NCI-H460 (cell line): ENCODE data around the gene MLYCD. TPM values are rescaled to one million over a fixed set of nuclear protein-coding genes. Genes with fewer than 3 reads are reported as not detected.

ENCODE experiments used
- DNase-seq: peaks from one replicate; pipeline ENCODE4 v3.0.0-alpha.2; 2016; ENCODE audit warnings: low read depth; ENCODE audit errors: extremely low read depth
- total RNA-seq: library from RNA; depleted of rRNA; stranded (reverse); fragments of >200 nt; shearing (Covaris generic); gene quantifications from 2 replicates; pipeline ENCODE4 v1.2.3, GENCODE V29; 2014

Gene MLYCD
- total RNA-seq, 1 experiment from 2014 or later, result 1.6 TPM

DNA sequence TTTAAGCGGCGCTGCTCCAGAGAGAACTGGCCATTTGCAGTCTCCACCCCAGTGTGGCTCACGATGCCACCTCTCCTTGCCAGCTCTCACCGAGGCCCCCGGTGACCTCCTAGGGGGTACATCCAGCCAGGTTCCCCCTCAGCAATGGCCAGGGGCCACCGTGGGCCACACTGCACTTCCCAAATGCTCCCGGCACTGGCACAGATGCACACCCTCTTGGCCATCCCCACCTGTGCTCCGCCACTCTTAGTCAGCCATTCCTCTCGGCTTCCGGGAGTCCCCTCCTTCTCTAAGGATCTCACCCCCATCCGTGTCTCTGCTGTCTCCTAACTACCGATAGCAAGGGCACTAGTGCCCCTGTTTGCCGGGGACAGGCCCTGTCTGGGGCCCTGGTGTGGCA lies 25.8 kb downstream of the MLYCD start:
- DNase-seq, result no peak

GRCh38 chr16:83925095-83925905 lies 26.4 kb downstream of the MLYCD start:
- DNase-seq, result no peak

GRCh38 chr16:83925957-83926725 lies 27.2 kb downstream of the MLYCD start:
- no peak for DNase-seq

DNA sequence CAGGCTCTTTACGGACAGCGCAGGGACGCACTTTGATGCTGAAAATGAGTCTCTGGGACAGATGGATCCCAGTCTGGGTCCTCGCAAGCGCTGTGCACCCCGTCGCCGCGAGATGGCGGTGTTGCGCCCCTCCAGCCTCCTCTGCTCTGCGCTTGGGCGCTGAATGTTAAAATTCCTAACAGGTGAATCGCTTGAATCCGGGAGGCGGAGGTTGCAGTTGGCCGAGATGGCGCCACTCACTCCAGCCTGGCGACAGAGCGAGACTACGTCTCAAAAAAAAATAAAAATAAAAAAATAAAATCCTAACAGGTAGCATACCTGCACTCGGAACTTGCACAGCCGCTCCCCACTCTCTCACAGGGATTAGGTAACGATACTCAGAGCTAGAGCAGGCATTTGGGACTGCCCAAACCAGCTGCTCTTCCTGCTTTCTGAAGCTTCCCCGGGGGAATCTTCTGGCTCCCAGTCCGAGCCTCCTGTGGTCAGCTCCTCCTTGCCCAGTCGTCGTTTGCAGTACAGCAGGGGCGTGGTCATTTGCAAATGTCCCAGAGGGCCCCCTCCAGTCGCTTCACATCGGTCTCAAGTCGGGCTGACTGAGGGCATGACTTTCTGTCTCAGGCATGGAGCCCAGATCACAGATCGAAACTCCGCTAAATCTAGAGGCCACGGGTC lies 27.9 kb downstream of the MLYCD start:
- peak; percentile 64 for DNase-seq

DNA sequence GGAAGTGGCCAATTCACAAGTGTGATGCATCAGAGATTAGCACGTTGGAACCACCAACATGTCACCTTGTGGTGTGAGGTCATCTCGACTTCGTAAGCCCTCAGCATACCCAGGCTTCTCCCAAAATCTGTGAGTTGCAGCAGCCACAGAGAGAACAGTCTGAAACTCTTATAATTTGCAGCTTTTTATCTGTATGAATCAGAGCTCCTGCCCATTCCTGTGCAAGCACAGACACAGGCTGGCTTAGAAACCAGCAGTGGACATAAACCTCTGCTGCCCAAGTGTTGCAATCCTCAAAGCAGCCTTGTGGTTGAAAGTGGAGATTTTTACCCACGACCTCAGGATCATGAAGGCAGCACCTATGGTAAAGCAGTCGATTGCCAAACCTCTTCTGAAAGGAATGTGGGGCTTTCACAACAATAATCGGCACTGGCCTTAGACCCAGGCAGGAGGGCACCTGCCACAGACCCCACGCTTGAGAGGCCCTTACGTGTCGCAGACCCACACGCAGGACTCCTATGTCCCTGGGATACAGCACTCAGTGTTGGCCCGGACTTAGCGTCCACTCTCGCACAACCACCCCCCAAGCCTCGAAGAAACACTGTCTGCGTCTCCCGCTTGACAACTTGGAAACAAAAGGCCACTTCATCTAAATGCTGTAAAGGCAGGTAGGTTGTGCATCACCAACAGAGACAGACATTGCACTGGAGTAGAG lies 29.6 kb downstream of the MLYCD start:
- DNase-seq, result no peak

DNA sequence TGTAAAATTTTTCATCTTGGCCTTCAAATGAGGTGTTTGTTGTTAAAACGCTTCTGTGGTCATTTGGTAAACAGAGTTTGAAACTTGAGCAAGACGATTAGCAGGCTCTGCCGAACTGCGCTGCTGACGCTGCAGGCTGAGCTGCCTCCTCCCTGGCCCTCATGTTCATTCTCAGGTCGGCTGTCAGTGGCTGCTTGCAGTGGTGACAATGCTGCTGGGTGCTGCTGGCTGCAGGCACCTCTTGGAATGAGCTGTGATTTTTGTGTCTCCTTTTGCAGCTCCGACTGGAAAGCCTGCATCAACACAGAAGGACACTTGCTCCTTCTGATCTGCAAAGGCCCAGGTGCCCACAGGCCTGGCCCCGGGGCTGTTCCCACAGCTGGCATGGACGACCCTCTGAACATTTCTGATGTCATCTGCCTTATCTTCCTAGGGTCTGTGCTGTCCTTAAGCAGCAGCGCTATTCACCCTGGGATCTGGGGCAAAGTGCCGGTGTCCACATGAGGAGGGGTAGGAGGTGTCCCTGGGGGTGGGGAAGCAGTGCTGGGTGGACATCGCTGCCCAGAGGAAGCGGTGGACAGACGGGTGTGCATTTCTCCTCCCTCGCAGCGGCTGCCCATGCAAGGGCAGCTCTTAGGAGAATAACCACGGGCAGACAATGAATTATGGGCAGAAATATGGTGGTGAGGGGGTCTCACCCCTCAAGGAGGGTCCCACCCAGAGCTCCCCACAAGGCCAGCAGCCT lies 31.1 kb downstream of the MLYCD start:
- no peak for DNase-seq

- DNase-seq, result no peak
These were observed 32.0 kb downstream of the MLYCD start for GRCh38 chr16:83930730-83931500.

DNA sequence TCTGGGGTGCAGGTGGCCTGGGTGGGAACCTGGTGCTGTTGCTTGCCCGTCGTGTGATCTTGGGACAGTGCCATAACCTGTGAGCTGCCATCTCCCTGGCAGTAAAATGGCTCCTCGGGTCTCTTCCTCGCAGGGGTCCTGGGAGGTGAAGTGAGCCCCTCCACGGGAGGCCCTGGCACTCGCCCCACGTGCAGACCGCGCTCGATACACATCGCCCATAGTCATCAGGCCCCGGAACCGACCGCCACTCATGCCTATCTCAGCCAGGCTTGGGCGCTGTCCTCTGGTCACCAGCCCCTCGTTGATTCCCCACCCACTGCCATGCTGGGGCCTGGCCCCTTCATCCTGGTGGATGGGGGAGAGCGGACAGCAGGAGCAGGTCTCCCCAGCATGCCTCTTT lies 32.6 kb downstream of the MLYCD start:
- DNase-seq, result no peak

- no peak for DNase-seq
These were observed 33.4 kb downstream of the MLYCD start for GRCh38 chr16:83932304-83932703.

- no peak for DNase-seq
These were observed 34.2 kb downstream of the MLYCD start for GRCh38 chr16:83932955-83933673.

DNA sequence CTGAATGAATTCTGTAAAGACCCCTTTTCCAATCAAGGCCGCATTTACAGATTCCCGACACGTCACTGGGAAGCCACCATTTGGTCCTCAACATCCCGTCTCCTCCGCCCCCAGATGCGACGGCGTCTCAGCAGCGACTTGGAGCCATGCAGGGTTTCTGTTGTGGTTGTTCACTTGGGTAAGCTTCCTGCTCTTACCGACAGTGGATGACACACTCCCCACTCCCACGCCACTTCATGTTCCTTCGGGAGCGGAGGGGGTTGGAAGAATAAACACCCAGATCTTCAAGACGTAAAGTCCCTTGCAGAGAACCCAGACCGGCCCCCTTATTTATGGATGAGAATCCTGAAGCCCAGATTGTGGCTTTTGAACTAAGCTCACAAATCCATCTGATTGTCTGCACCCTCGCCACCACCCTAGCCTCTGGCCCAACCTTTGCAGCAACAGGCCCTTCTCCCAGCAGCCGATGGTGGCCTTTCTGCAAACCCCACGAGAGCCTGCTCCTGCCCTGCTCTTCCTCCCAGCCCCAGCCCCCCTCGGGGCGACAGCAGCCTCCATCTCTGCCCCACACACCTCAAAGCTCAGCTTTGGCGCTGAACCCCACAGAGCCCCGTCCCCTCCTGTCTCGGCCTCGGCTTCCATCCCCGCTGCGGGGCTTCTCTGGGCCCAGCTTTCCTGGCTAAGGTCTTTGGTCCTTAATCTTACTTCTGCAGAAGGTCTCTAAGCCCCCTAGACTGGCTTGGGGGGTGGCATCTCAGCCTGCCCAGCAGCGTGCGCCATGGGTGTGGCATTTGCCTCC lies 35.2 kb downstream of the MLYCD start:
- DNase-seq, result no peak

DNA sequence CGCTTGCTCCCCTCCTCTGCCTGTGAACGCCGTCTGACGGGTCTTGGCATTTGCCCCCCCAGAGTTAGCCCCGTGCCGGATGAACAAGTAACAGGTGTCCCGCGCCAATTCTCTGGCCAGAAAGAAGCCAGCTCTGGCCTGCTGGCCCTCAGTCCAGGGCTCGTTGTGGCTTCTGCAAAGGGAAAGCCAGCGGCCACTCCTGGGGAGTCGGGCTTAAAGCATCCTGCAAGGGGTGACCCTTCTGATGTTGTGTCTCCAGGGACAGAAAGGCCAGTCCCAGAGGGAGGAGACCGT lies 35.7 kb downstream of the MLYCD start:
- no peak for DNase-seq

DNA sequence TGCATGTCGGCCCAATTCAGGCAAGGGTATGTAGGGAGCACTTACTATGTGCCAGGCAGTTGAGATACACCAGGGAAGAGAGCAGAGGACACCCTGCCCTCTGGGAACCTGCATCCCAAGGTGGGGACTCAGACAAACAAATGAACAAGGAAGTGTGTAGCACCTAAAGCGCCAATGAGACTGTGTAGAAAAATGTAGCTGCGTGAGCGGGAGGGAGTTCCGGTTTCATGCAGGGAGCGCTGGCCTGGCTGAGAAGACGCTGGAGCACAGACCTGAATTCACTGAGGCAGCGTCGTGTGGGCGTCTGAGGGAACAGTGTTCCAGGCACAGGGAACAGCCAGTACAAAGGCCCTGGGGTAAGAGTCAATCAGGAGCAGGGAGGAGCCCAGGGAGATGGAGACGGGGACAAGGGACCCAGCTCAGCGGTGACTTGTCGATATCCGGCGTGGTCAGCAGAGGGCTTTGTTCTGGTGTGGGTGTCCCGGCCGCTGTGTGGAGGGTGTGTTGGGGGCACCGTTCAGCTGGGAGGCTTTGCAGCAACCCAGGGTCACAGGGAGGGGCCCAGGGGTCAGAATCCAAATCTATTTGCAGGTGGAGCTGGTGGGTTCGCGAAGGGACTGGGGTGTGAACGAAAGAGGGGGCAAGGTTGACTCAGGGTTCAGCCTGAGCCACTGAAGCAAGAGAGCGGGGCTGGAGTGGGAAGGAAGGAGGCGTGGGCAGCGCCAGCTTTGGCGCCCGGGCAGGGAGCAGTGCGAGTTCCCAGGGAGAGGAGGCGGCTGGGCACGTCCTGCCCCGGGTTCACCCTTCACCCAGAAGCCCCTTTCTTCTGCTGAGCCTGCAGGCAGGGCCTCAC lies 36.3 kb downstream of the MLYCD start:
- no peak for DNase-seq

DNA sequence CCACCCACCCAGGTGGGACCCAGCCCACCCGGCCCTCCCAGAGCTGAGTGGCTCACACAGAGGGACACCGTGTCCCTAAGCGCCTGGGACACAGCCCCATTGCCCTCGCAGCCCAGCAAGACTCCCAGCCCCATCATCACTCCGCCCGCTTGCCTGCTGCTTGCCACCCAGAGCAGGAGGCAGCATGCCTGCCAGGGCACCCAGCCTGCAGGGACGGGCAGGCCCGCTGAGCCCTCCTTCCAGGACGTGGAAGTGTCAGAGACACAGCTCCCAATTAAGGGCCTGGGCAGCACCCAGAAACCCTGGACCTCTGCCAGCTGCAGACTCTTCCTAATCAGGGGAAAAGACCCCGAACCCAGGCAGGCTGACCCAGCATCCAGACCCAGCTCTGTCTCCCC lies 36.9 kb downstream of the MLYCD start:
- no peak for DNase-seq

DNA sequence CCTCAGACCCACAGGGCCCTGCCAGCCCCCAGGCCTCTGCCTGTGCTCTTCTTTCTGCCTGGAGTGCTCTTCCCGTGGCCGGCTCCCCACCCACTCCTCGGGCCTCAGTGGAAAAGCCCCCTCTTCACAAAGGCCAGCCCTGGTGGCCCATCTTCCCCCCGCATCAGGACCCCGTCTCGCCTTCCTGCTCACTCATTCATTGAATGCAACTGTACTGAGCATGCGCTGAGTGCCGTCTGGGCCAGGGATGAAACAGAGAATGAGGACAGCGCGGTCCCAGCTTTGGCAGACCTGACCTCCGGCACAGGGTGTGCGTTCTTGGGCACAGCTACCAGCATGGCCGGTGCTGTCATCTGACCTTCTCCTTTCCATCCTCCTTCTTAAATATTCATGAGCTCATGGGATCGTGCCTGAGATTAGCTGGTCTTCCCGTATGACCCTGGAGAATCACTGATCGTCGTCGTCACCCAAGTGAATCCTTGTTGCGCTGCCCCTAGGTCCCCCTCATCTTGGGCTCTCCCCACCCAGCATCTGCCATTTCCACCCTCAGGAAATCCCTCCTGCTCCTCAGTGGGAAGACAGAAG lies 37.8 kb downstream of the MLYCD start:
- no peak for DNase-seq

GRCh38 chr16:83937267-83937666 lies 38.4 kb downstream of the MLYCD start:
- DNase-seq, result no peak
